Liver (tissue), 3 donors: ENCODE data around the gene ADCY9.

Experiments used
- EGR1 ChIP-seq, 2 donors: IDR thresholded peaks; 2 replicates each; pipeline ENCODE4 v1.6.1; 2016 to 2018; ENCODE audit warnings: antibody characterized with exemption in 2 of 2, low read depth in 2 of 2
- FOXA1 ChIP-seq: IDR thresholded peaks from 2 replicates; pipeline ENCODE4 v1.6.1; 2016; ENCODE audit warnings: antibody characterized with exemption
- GABPA ChIP-seq, 2 donors: IDR thresholded peaks in 1 of 2; conservative IDR thresholded peaks in 1 of 2; 2 replicates each; pipeline ENCODE4 v1.6.1; 2016; ENCODE audit warnings: antibody characterized with exemption in 2 of 2, mild to moderate bottlenecking in 1 of 2, moderate library complexity in 1 of 2
- RAD21 ChIP-seq, 2 donors: IDR thresholded peaks; 2 replicates each; pipeline ENCODE4 v1.6.1; 2016; ENCODE audit warnings: antibody characterized with exemption in 2 of 2, mild to moderate bottlenecking in 2 of 2
- REST ChIP-seq: IDR thresholded peaks from 2 replicates; pipeline ENCODE4 v1.6.1; 2016; ENCODE audit warnings: antibody characterized with exemption, mild to moderate bottlenecking
- SP1 ChIP-seq: IDR thresholded peaks from 2 replicates; pipeline ENCODE4 v1.6.1; 2018; ENCODE audit warnings: antibody characterized with exemption, mild to moderate bottlenecking
- TAF1 ChIP-seq: conservative IDR thresholded peaks from 2 replicates; pipeline ENCODE4 v1.6.1; 2016; ENCODE audit warnings: antibody characterized with exemption, mild to moderate bottlenecking
- YY1 ChIP-seq: IDR thresholded peaks from 2 replicates; pipeline ENCODE4 v1.6.1; 2016; ENCODE audit warnings: antibody characterized with exemption, mild to moderate bottlenecking
- TF ChIP-seq, protein P1 (sequence below): fragments of 150-350 bp; IDR thresholded peaks from 2 replicates; pipeline ENCODE4 v1.5.1; 2017; ENCODE audit warnings: improper control_type of control experiment, low read depth, low read length; ENCODE audit not compliant: missing input control
- TF ChIP-seq, protein P2 (sequence below): IDR thresholded peaks from 2 replicates; pipeline ENCODE4 v1.6.1; 2016; ENCODE audit warnings: antibody characterized with exemption
- donor health status: healthy.
- donor health status: healthy.

DNA sequence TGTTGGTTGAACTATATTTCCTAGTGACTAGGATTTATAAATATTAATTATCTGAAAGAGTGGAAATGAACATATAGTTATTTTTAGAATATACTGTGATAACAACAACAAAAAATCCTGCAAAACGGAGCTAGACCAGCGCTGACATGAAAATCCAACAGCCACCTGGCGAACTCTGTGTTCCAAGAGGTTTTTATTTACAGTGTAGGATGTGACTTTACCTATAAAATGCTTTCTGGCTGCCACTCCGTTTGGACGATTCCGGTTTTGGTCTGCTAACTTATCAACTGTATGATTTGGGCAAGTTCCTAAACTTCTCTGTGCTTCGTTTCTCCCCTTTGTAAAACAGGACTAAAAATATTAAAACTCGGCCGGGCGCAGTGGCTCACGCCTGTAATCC, 73.7 kb downstream of the ADCY9 start:
- TF ChIP-seq REST (no peak), GABPA (IDR thresholded peaks at IDR 0.05 in 1 of 2, conservative IDR thresholded peaks at IDR 0.05 in 1 of 2) (no peak), SP1 (no peak), FOXA1 (no peak), RAD21 (IDR thresholded peaks at IDR 0.05) (no peak), TAF1 (no peak), EGR1 (IDR thresholded peaks at IDR 0.05; ENCODE audit: low read depth in 2 of 2) (no peak), YY1 (no peak)
- TF ChIP-seq, protein P1, sequence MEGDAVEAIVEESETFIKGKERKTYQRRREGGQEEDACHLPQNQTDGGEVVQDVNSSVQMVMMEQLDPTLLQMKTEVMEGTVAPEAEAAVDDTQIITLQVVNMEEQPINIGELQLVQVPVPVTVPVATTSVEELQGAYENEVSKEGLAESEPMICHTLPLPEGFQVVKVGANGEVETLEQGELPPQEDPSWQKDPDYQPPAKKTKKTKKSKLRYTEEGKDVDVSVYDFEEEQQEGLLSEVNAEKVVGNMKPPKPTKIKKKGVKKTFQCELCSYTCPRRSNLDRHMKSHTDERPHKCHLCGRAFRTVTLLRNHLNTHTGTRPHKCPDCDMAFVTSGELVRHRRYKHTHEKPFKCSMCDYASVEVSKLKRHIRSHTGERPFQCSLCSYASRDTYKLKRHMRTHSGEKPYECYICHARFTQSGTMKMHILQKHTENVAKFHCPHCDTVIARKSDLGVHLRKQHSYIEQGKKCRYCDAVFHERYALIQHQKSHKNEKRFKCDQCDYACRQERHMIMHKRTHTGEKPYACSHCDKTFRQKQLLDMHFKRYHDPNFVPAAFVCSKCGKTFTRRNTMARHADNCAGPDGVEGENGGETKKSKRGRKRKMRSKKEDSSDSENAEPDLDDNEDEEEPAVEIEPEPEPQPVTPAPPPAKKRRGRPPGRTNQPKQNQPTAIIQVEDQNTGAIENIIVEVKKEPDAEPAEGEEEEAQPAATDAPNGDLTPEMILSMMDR, result no peak
- TF ChIP-seq, protein P2, sequence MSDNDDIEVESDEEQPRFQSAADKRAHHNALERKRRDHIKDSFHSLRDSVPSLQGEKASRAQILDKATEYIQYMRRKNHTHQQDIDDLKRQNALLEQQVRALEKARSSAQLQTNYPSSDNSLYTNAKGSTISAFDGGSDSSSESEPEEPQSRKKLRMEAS, result no peak
